Activated T-helper 17 cell treated with anti-CD3 and anti-CD28 coated beads, Interleukin-2, amount 50 U/mL, for 72 hours (primary cell): Measurements from ENCODE around the gene ZNF595. TPM values are rescaled to one million over a fixed set of nuclear protein-coding genes. Genes with fewer than 3 reads are reported as not detected.
"Not testable (repeated sequence)": the region's sequence is repeated elsewhere in the genome, so short reads cannot be mapped to it uniquely, and the experiment has no call there.

Experiments
- ATAC-seq: fragments of 150-1000 bp; cut with Tn5 transposase; replicated peaks from 2 replicates; pipeline ENCODE4 v1.10.0; 2021; ENCODE audit warnings: mild to moderate bottlenecking, moderate library complexity
- H3K27ac Mint-ChIP-seq: one replicate; pipeline ENCODE4 v1.8.0; 2022; ENCODE audit warnings: mixed read lengths
- H3K27me3 Mint-ChIP-seq: one replicate; pipeline ENCODE4 v1.8.0; 2022; ENCODE audit warnings: mixed read lengths
- H3K36me3 Mint-ChIP-seq: one replicate; pipeline ENCODE4 v1.8.0; 2022; ENCODE audit warnings: low read depth, mild to moderate bottlenecking, mixed read lengths
- H3K4me1 Mint-ChIP-seq: one replicate; pipeline ENCODE4 v1.8.0; 2022; ENCODE audit warnings: mixed read lengths
- H3K4me3 Mint-ChIP-seq: one replicate; pipeline ENCODE4 v1.8.0; 2022; ENCODE audit warnings: mild to moderate bottlenecking, mixed read lengths
- H3K9me3 Mint-ChIP-seq: one replicate; pipeline ENCODE4 v1.8.0; 2022; ENCODE audit warnings: mixed read lengths
- total RNA-seq, 2 donors: library from RNA; stranded (reverse); gene quantifications; one replicate each; pipeline ENCODE4 v1.2.3, GENCODE V29; 2022

Gene ZNF595
- total RNA-seq, 2 donors from 2014 or later: 1.8 to 7.1 TPM

DNA sequence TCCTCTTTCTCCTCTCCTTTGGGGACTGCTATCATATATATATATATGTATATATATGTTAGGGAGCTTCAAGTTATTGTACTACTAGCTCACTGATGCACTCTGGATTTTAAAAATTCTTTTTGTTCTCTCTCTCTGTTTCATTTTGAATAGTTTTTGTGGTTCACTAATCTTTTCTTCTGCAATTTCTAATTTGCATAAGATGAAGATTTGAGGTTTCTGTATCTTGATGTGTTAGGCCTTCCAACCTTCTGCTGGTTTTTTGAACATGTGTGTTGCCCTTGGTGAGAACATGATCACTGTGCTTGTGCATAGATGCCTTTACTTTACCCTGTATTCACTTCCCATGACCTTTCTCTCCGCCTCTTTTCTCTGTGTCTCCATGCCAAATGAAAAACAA is 63.4 kb downstream of the ZNF595 start:
- H3K27me3 Mint-ChIP-seq: peaks cover 1% of the 10 kb centered on the region
- no peaks in the 10 kb centered on the region for H3K36me3 Mint-ChIP-seq
- no peak overlapping the region for H3K27ac Mint-ChIP-seq
- H3K4me1 Mint-ChIP-seq: peaks cover 13% of the 10 kb centered on the region
- no peak overlapping the region for H3K4me3 Mint-ChIP-seq
- ATAC-seq: peak; percentile 32
- H3K9me3 Mint-ChIP-seq: peaks cover 9% of the 10 kb centered on the region

DNA sequence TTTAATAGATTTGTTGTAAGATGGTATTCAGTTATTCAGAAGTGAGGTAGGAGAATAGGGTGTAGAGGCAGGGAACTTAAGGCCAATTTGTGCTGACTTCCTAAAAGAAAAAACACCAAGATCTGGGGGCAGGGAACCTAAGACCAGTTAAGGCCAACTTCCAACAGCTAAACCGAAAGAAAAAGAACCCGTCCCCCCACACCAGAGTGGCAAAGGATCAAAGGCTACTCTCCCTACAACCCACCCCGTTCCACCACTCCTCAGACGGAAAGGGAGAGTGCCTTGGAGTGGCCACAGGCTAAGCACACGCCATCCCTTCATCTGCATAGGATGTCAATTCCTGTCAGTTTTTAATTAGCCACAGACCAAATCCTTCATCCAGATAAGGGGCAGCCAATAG is 67.5 kb downstream of the ZNF595 start:
- Mint-ChIP-seq H3K4me3 (peak overlapping the region; percentile 44), H3K4me1 (peaks cover 12% of the 10 kb centered on the region), H3K27me3 (no peaks in the 10 kb centered on the region), H3K27ac (no peak overlapping the region), H3K9me3 (peaks cover 7% of the 10 kb centered on the region), H3K36me3 (peaks cover 12% of the 10 kb centered on the region)
- no peak for ATAC-seq

DNA sequence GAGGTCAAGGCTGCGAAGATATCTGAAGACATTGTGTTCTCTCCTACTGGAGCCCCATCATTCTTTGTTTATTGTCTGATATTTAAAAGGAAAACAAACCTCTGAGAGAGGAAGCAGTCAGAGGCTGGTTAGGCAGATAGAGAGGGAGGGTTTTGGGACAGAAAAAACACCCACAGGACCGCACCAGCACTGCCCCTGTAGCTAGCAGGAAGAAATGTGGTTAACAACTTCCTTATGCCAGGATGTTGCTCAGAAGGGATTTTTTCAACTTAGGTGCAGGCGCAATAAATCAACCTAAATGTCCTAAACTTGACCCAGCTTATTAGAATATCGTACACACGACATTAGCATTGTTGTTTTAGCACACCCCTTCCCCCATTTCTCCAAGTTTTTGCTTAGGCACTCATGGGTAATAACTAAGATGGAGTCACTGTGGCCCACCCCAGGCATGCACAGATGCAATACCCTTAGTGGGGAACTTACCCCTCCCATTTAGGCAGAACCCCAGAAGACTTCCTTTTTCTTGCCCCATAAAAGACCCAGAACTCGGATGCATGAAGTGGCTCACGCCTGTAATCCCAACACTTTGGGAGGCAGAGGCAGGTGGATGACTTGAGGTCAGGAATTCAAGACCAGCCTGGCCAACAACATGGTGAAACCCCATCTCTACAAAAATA is 68.4 kb downstream of the ZNF595 start:
- no peaks in the 10 kb centered on the region for H3K27me3 Mint-ChIP-seq
- H3K36me3 Mint-ChIP-seq: peaks cover 16% of the 10 kb centered on the region
- H3K4me1 Mint-ChIP-seq: peaks cover 12% of the 10 kb centered on the region
- ATAC-seq: peak; percentile 67
- peak overlapping the region; percentile 44 for H3K4me3 Mint-ChIP-seq
- no peak overlapping the region for H3K27ac Mint-ChIP-seq
- H3K9me3 Mint-ChIP-seq: peaks cover 5% of the 10 kb centered on the region

GRCh38 chr4:123922-124274 is 70.8 kb downstream of the ZNF595 start:
- Mint-ChIP-seq H3K36me3 (peaks cover 30% of the 10 kb centered on the region), H3K4me1 (peaks cover 12% of the 10 kb centered on the region), H3K4me3 (peak overlapping the region; percentile 75)
- not testable (repeated sequence) for H3K27me3 Mint-ChIP-seq, H3K27ac Mint-ChIP-seq, H3K9me3 Mint-ChIP-seq, ATAC-seq

DNA sequence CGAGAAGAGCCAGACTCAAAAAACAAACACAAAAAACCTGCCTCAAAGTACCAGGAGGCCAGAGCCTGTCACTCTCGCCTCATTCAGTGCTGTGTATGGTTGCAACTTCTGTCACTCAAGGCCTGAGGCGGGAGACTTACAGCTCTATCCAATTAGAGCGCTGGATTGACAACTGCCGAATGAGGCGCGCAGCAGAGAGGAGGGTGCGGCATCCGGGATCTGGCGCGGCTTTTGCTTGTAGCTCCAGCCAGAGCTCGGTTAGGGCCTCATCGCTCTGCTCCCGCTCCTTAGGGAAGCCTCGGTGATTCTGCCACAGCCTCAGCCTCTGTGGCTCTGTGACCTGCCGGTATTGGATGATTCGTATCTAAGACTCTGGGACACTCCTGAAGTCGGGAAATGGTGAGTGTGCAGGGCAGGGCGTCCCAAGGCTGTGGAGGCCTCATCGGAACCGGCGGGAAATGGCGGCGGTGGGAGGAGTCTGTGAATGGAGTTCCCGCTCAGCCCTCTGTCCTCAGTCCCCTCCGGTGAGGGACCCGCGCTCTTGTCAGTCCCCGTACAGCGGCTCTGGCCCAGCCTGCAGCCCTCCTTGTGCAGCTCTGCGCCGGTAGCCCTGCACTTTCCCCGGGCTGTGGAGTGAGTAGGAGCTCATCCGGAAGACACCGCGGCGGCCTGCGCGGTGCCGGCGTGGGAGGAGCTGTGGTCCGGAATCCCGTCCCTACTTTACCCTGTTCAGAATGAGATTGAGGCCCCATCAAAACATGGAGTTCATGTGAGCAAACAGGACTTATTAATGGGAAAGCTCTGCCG is 71.4 kb downstream of the ZNF595 start, which contains the start of gene ZNF718:
TSS of gene ZNF718 (plus strand) at position 227 of the 807 bp plus-strand sequence. CDS start at position 397, 170 bp downstream.
- Mint-ChIP-seq H3K36me3 (peaks cover 30% of the 10 kb centered on the region), H3K9me3 (no peaks in the 10 kb centered on the region)
- ATAC-seq: peak; percentile 88

GRCh38 chr4:125091-125771 is 72.1 kb downstream of the ZNF595 start:
- Mint-ChIP-seq H3K4me3 (peak overlapping the region; percentile 75), H3K27me3 (no peaks in the 10 kb centered on the region), H3K36me3 (peaks cover 37% of the 10 kb centered on the region), H3K4me1 (peaks cover 12% of the 10 kb centered on the region), H3K9me3 (peaks cover 4% of the 10 kb centered on the region), H3K27ac (peak overlapping the region; percentile 70)
- ATAC-seq: peak; percentile 18

More for the DNA sequence above, 71.4 kb downstream of the ZNF595 start, which contains the start of gene ZNF718:
- Mint-ChIP-seq H3K27ac (peak within 1 kb of the TSS; percentile 70), H3K27me3 (no peaks in the 10 kb centered on the region), H3K4me1 (peaks cover 12% of the 10 kb centered on the region), H3K4me3 (peak within 1 kb of the TSS; percentile 75)

DNA sequence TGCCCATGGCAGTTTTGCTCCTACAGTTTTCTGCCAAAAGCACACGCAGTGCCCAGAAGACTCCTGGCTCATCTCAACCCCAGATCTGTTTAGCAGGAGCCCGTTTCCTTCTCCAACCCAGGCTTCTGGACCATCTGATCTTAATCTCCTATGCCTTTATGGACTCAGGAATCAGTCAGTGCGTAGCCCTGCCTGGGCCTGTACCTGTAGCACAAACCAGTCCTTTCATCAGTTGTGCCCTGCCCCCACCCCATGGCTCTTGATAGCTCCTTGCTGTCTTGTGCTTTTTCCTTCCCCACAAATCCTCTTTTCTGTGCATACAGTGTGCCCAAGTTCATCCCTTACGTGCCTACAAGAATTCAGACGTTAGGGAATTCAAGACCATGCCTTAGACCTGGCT is 72.7 kb downstream of the ZNF595 start:
- Mint-ChIP-seq H3K27me3 (no peaks in the 10 kb centered on the region), H3K4me3 (peak overlapping the region; percentile 75), H3K9me3 (peaks cover 4% of the 10 kb centered on the region), H3K36me3 (peaks cover 37% of the 10 kb centered on the region), H3K4me1 (peaks cover 11% of the 10 kb centered on the region), H3K27ac (no peak overlapping the region)
- ATAC-seq: no peak

DNA sequence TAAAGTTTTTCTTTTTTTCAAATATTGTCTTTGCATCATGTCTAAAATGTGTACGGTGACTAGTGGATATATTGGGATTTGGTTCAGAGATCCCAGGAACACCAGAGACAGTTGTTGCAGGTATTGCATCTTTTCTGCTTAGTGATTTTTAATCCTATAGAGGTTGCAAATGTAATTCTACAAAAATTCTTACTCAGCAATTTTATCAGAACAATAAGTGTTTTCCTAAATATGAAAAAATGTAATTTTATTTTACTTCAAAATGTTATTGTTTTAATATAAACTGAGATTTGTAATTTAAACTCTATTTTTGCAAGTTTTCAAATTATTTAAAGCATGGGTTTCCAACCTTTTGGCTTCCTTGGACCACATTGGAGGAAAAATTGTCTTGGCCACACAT is 79.4 kb downstream of the ZNF595 start:
- H3K27me3 Mint-ChIP-seq: no peaks in the 10 kb centered on the region
- no peak overlapping the region for H3K4me3 Mint-ChIP-seq
- ATAC-seq: no peak
- H3K4me1 Mint-ChIP-seq: no peaks in the 10 kb centered on the region
- H3K36me3 Mint-ChIP-seq: peaks cover 34% of the 10 kb centered on the region
- H3K27ac Mint-ChIP-seq: no peak overlapping the region
- peaks cover 8% of the 10 kb centered on the region for H3K9me3 Mint-ChIP-seq

Other genes with a start within 250 kb of the ZNF595 start
- 1 to 10 TPM; 1.7 to 6.8 TPM for gene ZNF718, start 71.2 kb downstream of the ZNF595 start, total RNA-seq